GM21515 (cell line): ENCODE results near the gene STAC3.
"Not testable (repeated sequence)": the region's sequence is repeated elsewhere in the genome, so short reads cannot be mapped to it uniquely, and the experiment has no call there.

Experiments
- ATAC-seq: cut with Tn5 transposase; IDR thresholded peaks from one replicate; pipeline ENCODE4 v1.9.1; 2021; ENCODE audit not compliant: unreplicated experiment

STAC3 gene

DNA sequence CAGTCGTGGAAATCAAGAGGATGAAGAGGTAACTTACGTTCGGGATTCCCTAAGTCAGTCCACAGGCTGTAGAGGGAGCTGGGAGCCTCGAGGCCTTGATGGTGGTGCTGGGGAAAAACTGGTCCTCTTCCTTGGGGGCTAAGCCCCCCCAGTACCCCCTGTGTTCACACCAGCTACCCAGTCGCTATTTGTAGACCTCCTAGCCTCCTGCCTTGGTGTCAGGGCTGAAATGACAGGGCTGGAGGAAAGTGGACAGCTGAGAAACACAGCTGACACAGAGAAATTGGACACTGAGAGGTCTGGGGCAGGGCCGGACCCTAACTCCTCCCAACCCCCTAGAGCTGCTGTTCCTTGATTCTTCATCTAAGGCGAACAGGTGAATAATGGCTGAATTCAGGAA lies at the start of gene STAC3:
STAC3 (minus strand) TSS at position 232 of the 400 bp plus-strand sequence. CDS start 1,551 bp downstream, outside the sequence.
- ATAC-seq: no peak

DNA sequence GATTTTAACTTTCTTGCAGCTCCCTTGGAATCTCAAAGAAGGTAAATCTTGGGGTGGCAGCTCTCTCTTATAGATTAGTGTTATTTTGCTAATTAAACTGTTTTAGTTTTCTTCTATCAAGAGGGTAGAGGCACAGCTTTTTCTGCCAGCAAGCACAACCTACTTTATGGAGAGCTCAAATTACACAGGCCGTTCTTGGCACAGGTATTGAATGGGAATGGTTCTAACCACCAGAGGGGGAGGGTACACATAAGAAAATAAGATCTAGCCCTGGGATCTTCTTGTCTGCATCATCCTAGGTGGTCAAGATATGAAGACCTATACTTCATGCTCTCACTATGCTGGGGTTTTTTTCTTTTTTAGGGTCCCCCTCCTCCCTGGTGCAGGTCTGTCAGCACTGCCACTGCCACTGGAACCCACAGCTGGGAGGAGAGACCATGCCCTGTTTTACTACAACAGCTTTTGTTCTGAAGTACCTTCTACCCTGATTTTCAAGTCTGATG lies 48.6 kb upstream of the STAC3 start:
- ATAC-seq: no peak

DNA sequence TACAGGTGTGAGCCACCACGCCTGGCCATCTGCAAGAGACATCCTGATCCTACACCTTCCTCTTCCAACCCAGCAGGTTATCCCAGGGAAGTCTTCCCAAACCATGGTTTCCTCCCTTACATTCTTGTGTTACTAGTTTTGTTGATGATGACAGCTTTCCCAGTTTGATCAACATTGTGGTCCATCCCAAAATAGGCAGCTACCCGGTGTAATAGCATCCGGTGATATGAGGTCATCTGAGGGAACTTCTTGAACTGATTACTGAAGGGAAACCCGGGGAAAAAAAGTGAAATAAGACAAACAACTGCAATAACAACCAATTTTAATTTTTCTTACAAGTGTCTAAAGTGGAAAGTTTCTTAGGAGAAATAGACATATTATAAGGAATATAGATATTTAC lies 45.3 kb upstream of the STAC3 start:
- ATAC-seq: no peak

DNA sequence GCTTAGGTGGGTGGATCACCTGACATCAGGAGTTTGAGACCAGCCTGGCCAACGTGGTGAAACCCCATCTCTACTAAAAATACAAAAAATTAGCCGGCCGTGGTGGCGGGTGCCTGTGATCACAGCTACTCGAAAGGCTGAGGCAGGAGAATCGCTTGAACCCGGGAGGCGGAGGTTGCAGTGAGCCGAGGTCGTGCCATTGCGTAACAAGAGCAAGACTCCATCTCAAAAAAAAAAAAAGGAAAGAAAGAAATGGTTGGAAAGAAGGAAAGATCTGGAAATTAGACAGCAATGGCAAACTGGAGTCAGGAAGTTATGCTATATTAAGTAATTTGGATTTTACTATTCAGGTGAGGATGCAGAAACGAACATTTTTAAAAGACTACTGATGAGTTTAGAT lies 31.1 kb upstream of the STAC3 start:
- ATAC-seq: not testable (repeated sequence)

DNA sequence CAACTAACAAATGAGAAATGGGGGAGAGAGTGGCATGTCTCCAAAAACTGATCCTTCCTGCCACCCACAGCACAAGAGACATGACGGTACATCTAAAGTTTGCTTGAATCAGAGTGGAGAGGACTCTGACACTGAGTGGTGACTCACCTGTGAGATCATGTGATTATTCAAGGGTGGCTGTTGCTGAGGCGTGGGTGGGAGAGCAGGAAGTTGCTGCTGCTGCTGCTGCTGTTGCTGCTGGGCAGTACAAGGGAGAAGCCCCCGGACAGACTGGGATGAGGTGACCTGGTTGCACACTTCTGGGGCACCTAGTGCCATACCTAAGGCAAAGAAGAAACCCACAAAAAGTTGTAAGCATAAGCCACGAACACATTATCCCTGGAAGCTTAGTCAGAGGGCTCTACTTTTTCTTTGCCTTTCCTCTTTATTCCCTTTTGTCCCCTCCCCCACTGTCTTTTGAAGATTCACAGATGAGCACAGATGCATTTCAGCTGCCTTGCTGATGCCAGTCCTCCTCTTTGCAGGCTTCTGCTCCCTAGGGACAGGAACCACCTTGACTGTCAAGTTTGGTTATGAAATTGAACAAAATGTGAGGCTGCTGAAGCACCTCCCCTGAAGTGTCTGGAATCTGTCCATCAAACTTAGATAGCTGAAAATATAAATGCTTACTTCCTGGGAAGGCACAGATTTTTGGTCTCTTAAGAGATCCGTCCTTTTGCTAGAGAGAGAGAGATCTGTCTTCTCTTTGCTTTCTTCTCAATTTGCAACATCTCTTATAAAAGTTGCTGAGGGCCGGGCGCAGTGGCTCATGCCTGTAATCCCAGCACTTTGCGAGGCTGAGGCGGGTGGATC lies 29.4 kb upstream of the STAC3 start:
- peak; percentile 90 for ATAC-seq

DNA sequence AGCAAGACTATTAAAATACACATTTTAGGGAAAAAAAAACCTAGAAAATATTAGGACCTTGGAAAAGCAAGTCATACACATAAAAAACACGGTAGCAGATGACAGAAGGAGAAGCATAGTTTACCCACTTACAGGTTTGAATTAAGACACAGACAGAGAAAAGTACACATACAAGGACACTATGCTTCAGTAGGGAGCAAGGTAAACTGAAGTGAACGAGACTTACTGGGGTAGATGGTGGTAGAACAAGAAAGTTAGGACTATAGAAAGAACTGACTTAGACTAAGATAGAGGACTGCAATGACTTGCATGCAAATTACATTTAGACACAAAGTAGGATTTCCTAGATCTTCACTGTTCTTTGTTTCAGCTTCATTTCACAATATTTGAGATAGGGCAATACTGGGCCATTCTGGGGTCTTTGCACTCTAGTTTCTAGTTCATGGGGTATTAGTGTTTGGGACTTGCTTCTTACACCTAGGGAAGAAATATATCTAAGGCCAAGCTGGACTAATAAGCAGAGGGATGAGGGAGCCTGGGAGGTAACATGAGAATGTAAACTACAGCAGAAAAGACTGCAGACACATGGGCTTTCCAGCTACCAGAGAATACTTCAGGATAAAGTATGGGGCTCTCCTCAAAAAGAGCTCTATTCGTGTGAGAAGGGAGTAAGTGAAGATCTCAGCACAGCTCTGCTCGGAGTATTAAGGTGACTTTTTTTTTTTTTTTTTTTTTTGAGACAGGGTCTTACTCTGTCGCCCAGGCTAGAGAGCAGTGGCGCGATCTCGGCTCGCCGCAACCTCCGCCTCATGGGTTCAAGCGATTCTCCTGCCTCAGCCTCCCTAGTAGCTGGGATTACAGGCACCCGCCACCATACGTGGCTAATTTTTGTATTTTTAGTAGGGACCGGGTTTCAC lies 27.7 kb upstream of the STAC3 start:
- no peak for ATAC-seq

DNA sequence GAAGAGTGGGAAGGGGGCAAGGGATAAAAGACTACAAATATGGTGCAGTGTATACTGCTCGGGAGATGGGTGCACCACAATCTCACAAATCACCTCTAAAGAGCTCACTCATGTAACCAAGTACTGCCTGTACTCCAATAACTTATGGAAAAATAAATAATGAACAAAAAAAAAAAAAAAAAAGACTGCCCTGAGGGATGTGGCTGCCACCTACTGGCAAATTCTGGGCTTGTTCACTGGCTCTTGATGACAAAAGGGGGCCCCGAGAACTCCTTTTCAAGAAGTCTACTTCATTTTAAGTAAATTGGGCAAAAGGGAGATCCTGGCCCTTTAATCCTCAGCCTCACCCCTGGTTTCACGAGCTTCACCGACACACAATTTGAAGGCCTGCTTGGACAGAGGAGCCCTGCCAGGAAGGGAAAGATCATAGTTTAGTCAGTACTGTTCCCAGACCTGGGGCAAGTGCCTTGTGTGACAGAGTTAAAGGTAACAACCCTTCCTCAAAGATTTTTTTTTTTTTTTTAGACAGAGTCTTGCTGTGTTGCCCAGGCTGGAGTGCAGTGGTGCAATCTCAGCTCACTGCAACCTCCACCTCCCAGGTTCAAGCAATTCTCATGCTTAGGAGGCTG lies 26.1 kb upstream of the STAC3 start:
- no peak for ATAC-seq

DNA sequence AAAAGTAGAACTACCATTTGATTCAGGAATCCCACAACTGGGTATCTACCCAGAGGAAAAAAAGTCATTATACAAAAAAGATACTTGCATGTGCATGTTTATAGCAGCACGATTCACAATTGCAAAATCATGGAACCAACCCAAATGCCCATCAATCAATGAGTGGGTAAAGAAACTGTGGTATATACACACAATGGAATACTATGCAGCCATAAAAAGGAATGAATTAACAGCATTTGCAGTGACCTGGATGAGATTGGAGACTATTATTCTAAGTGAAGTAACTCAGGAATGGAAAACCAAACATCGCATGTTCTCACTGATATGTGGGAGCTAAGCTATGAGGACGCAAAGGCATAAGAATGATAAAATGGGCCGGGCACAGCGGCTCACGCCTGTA lies 25.2 kb upstream of the STAC3 start:
- not testable (repeated sequence) for ATAC-seq

DNA sequence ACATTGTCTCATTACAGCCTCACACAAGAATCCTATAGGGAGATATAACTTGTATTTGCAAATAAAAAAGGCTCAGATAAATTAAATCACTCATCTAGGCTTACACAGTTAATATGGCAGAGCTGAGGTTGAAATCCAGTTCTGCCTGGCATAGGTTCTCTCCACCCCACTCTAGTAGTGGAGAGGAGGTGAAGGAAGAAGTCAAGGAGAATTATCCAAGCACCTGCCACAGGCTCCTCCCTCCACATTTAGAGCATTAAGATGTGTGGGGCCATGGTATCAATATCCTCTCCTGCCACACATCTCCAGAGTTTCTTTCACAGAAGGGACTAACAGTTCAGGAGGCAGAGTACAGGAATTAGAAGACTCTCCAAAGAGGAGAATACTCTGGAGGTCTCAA lies 22.5 kb upstream of the STAC3 start:
- no peak for ATAC-seq

DNA sequence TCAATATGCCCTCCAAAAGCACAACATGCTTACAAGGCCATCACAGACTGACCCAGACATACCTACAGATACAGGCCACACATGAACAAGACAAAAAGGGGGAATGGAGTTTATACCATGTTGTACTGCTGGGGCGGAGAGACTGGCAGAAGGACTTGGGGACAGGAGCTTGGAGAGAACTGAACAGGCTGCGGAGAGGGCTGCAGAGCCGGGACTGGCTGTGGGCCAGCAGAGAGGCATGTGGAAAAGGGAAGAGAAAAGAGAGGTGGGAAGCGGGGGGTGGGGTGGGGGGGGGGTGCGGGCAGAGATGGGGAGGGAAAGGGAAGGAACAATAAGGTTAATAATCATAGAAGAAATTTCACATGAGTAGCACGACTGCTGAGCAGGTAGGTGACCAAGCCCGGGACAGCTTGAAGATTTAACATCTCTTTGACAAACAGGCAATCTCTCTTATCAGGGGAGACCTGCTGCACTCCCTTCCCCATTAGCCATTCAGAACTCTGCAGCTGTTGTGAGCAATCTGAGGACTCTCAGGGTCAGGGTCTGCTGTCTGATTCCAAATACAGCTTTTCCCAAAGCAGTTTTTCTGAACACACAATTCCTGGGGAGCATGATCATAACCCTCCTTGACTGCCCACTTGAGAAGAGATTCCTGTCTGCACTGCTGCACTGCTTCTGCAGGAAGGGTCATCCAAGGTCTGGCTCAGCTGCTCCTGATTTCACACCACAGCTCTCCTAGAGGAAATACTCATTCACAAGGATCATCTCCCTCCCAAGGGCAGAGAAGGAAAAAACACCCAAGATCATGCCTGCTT lies 21.6 kb upstream of the STAC3 start:
- ATAC-seq: no peak

DNA sequence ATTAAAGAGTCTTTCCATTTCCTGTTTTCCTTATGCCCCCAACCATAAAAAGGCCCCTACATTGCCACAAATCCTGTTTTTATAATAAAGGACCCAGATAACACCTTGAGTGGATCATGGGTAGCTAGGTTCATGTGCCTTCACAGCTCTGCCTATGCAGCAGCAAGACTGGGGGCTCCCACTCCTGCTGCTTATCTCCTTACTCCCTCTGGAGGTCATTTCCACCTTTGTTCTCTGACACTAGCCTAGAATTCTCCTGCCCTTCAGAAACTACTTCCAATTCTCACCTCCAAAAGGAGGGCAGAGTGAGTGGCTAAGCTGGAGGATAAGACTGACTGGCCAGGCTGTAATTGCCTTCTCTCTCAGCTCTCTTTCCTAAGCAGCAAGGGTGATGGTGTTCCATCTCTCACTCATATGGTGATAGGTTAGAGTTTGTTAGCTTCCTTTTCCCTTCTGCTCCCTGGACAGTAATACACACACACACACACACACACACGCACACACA lies 20.0 kb upstream of the STAC3 start:
- no peak for ATAC-seq

DNA sequence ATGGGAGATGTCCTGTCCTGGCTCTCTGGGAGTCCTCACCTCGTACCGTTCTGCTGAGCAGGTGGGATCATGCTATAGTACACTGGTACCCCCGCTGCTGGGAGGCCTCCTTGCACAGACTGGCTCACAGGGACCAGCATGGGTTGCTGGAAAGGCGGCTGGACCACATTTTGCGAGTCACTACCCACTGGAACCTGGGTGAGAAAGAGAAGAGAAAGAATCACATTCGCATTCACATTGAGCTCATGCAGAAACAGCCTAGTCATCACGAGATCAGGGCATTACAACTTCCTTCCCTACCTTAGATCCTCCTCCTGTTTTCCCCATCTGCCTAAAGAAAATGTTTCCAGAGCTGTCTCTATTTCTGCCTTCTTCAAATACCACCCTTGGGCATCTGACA lies 17.3 kb upstream of the STAC3 start:
- no peak for ATAC-seq

DNA sequence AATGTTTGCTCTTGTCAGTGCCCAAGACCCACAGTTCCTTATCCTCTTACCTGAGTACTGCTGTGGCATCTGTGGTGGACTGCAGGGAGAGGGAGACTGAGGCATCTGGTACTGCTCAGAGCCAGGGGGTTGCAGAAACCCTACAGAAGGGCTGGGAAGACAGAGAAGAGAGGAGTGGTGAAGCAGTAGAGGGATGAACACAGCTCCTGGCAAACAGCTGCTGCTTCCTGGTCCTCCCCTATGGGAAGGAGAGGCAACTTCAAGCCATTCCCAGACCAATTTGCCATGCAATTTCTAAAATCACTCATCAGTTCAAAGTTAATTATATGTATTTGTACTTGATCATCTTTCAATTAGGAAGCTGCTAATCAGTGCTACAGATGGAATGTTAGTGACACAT lies 15.7 kb upstream of the STAC3 start:
- ATAC-seq: no peak

DNA sequence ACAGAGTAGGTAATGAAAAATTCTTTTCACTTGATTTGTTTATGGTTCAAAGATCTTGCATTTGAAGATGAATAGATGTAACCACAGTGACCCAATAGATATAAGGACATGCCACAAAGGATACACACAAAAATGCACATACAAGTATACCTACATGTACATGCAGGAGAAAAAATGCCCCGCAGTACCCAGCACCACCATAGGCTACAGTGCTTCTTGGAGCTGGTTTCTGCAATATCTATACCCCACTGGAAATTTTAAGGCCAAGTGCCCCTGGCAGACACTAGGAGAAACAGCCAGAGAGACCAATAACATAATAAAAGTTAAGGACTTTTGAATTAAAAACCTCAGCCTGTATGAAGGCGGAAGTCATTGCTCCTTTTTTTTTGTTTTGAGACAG lies 12.1 kb upstream of the STAC3 start:
- no peak for ATAC-seq

DNA sequence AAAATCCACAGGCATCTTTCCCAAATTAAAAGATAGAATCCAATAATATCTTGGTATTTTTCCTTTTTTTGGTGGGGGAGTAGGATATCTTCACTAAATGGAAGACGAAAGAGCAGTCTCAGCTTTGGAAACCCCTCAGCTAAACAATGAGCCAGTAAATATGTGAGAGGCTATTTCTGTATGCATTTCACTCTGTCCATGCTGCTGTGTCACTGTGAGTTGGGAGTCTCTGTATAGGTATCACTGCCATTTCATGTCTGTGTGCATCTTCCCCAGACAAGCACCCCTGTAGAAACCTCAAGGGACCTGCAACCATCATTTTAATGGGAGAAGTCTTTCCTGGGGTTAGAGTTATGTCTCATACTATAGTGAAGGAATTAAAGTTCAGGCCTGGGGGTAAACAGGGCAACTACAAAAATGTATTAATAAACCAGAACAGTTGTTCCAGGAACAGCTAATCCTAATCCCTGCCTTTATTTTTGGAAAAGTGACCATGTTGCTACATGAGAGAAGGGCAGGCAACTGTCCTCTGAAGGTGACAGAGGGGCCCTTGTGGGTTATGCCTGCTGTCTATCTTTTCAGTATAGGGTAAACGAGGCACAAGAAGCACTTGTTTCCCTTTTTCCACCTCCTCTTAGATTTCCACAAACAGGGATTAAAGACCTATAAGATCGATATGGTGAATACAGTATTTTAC lies 11.3 kb upstream of the STAC3 start:
- ATAC-seq: no peak

DNA sequence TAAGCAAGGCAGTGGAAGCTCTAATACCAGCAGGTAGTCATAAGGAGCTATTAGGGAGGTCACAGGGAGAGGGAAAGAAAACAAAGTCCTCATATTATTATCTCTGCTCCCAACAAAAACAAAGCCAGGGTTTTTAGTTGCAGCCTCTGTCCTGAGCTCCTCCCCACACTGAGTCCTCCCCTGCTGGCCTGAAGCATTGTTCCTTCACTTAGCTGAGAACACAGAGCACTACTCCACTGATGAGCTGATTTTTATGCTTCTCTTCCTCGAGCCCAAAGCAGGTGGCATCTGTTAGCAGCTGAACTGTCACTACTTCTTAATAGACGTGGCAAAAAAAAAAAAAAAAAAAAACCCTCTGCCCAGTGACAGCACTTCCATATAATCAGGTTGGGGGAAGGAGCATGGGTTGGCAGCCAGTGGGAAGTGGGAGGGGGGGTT lies 10.5 kb upstream of the STAC3 start:
- ATAC-seq: no peak

DNA sequence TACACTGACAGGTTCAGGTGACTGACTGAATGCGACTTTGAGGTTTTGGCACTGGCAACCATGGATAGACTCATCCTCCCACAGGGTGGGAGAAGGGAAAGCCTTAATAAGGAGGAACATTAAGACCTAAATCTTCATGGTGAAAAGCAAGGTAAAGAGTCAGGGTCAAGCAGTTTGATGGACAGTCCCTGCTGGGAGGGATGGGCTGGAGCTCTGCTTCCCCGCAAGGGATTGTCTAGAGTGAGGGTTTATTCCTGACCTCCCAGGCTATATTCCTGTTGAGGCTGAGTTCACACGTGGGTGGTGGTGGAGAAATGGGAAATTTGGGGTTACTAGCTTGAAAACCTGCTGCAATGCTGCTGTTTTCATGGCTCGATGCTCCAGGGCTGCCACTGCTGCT lies 9.4 kb upstream of the STAC3 start:
- no peak for ATAC-seq

DNA sequence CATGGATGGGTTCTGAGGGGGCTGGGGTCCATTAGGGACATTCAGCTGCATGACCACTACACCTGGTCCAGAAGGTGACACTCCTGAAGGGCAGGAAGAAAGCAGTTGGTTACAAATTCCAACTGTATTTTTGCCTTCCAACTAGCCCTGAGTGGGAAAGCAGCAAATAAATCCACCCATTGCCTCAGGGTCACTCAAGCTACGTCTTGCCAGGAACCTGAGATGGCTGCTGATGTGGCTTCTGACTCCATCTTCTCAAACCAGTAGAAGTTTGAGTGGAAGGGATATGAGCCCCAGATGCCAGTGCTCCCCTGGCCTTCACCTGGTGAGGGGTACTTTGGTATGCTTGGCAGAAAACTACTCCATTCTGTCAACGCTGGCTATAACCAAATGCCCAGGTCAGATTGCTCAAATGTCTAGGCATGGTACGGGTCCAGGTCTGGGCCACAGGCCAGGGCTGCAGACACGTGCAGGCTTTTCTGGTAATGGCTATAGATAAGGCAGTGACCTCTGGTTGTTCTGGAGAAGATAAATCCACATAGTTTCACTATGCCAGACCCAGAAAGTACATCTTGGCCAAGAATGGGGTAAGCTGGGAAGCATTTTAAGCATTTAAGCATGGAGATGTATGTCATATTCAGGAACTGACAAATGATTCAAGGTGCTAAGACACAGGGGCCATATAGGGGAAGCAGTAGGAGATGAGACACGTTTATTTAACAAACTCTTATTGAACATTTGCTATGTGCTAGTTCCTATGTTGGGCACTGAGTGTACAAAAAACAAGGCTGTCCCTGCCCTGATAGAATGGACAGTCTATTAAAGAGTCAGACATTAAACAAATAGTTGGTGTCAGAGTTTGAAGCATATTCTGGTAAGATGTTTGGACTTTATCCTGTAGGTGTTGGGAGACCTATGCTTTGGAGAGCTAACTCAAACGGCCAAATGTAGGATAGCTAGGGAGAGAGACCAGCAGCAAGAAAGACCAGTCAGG lies 8.3 kb upstream of the STAC3 start:
- no peak for ATAC-seq
